ENCODE data around the gene SPECC1L.

Gene SPECC1L

GRCh38 chr22:24390156-24390555 is 119.5 kb downstream of the SPECC1L start:
- Mint-ChIP-seq H3K4me1 (peaks cover 27% of the 10 kb centered on the region), H3K27me3 (no peaks in the 10 kb centered on the region), H3K36me3 (peaks cover 18% of the 10 kb centered on the region), H3K9me3 (no peaks in the 10 kb centered on the region), H3K4me3 (no peak overlapping the region), H3K27ac (no peak overlapping the region)
- DNase-seq = no peak
- CTCF ChIA-PET = no interaction called here

GRCh38 chr22:24390576-24390975 is 119.9 kb downstream of the SPECC1L start:
- no peak overlapping the region for H3K27ac Mint-ChIP-seq
- peaks cover 19% of the 10 kb centered on the region for H3K36me3 Mint-ChIP-seq
- peaks cover 29% of the 10 kb centered on the region for H3K4me1 Mint-ChIP-seq
- H3K27me3 Mint-ChIP-seq = no peaks in the 10 kb centered on the region
- no peak for DNase-seq
- H3K9me3 Mint-ChIP-seq = no peaks in the 10 kb centered on the region
- CTCF ChIA-PET = no interaction called here
- no peak overlapping the region for H3K4me3 Mint-ChIP-seq

GRCh38 chr22:24391836-24392217 is 121.2 kb downstream of the SPECC1L start:
- peaks cover 32% of the 10 kb centered on the region for H3K4me1 Mint-ChIP-seq
- no peak overlapping the region for H3K4me3 Mint-ChIP-seq
- peaks cover 25% of the 10 kb centered on the region for H3K36me3 Mint-ChIP-seq

GRCh38 chr22:24392218-24392931 is 121.7 kb downstream of the SPECC1L start:
- CTCF ChIA-PET = interaction anchor here (1.3 to 1.4 kb wide), 2 partner anchors 111 to 129 kb away, joined by 4 to 5 read pairs; no protein-coding TSS in a partner anchor
- Mint-ChIP-seq H3K27me3 (no peaks in the 10 kb centered on the region), H3K27ac (peak overlapping the region; percentile 81), H3K4me3 (no peak overlapping the region), H3K4me1 (peaks cover 32% of the 10 kb centered on the region), H3K36me3 (peaks cover 26% of the 10 kb centered on the region), H3K9me3 (no peaks in the 10 kb centered on the region)
- no peak for DNase-seq

More at GRCh38 chr22:24391836-24392217, 121.2 kb downstream of the SPECC1L start:
- peak overlapping the region; percentile 81 for H3K27ac Mint-ChIP-seq
- H3K27me3 Mint-ChIP-seq = no peaks in the 10 kb centered on the region
- CTCF ChIA-PET = interaction anchor here (1.3 to 1.4 kb wide), 2 partner anchors 111 to 130 kb away, joined by 4 to 5 read pairs; no protein-coding TSS in a partner anchor
- DNase-seq = no peak
- H3K9me3 Mint-ChIP-seq = no peaks in the 10 kb centered on the region

GRCh38 chr22:24393012-24393559 is 122.5 kb downstream of the SPECC1L start:
- peaks cover 28% of the 10 kb centered on the region for H3K36me3 Mint-ChIP-seq
- no peak overlapping the region for H3K4me3 Mint-ChIP-seq
- peaks cover 36% of the 10 kb centered on the region for H3K4me1 Mint-ChIP-seq
- CTCF ChIA-PET = interaction anchor here (0.6 kb wide), 1 partner anchor 9 kb away, joined by 3 read pairs; no protein-coding TSS in a partner anchor
- no peak overlapping the region for H3K27ac Mint-ChIP-seq
- no peaks in the 10 kb centered on the region for H3K27me3 Mint-ChIP-seq
- H3K9me3 Mint-ChIP-seq = no peaks in the 10 kb centered on the region
- DNase-seq = no peak

- H3K9me3 Mint-ChIP-seq = no peaks in the 10 kb centered on the region
- peaks cover 33% of the 10 kb centered on the region for H3K36me3 Mint-ChIP-seq
- no peak for DNase-seq
- CTCF ChIA-PET = interaction anchor here (0.6 kb wide), 1 partner anchor 8 kb away, joined by 3 read pairs; no protein-coding TSS in a partner anchor
- no peak overlapping the region for H3K27ac Mint-ChIP-seq
- peaks cover 43% of the 10 kb centered on the region for H3K4me1 Mint-ChIP-seq
- no peaks in the 10 kb centered on the region for H3K27me3 Mint-ChIP-seq
- H3K4me3 Mint-ChIP-seq = no peak overlapping the region
Observed at GRCh38 chr22:24393848-24394247, 123.2 kb downstream of the SPECC1L start.

GRCh38 chr22:24394254-24394653 is 123.6 kb downstream of the SPECC1L start:
- peaks cover 44% of the 10 kb centered on the region for H3K4me1 Mint-ChIP-seq
- no peaks in the 10 kb centered on the region for H3K27me3 Mint-ChIP-seq
- no peak for DNase-seq
- peaks cover 34% of the 10 kb centered on the region for H3K36me3 Mint-ChIP-seq
- CTCF ChIA-PET = no interaction called here
- no peaks in the 10 kb centered on the region for H3K9me3 Mint-ChIP-seq
- H3K4me3 Mint-ChIP-seq = no peak overlapping the region
- no peak overlapping the region for H3K27ac Mint-ChIP-seq

- Mint-ChIP-seq H3K27ac (peak overlapping the region; percentile 43), H3K4me1 (peaks cover 42% of the 10 kb centered on the region), H3K9me3 (no peaks in the 10 kb centered on the region), H3K4me3 (no peak overlapping the region), H3K27me3 (no peaks in the 10 kb centered on the region), H3K36me3 (peaks cover 32% of the 10 kb centered on the region)
- CTCF ChIA-PET = no interaction called here
- no peak for DNase-seq
Observed at GRCh38 chr22:24398409-24398808, 127.8 kb downstream of the SPECC1L start.

- DNase-seq = no peak
- Mint-ChIP-seq H3K27me3 (no peaks in the 10 kb centered on the region), H3K27ac (no peak overlapping the region), H3K4me3 (no peak overlapping the region), H3K36me3 (peaks cover 35% of the 10 kb centered on the region), H3K9me3 (no peaks in the 10 kb centered on the region), H3K4me1 (peaks cover 41% of the 10 kb centered on the region)
- CTCF ChIA-PET = no interaction called here
Observed at GRCh38 chr22:24400034-24400725, 129.5 kb downstream of the SPECC1L start.

GRCh38 chr22:24400726-24401596 is 130.3 kb downstream of the SPECC1L start:
- H3K9me3 Mint-ChIP-seq = no peaks in the 10 kb centered on the region
- no peaks in the 10 kb centered on the region for H3K27me3 Mint-ChIP-seq
- no peak for DNase-seq
- CTCF ChIA-PET = interaction anchor here (1.2 kb wide), 1 partner anchor 7 kb away, joined by 3 read pairs; no protein-coding TSS in a partner anchor
- H3K36me3 Mint-ChIP-seq = peaks cover 31% of the 10 kb centered on the region
- H3K4me1 Mint-ChIP-seq = peaks cover 37% of the 10 kb centered on the region
- H3K27ac Mint-ChIP-seq = peak overlapping the region; percentile 12
- no peak overlapping the region for H3K4me3 Mint-ChIP-seq

GRCh38 chr22:24401931-24402367 is 131.3 kb downstream of the SPECC1L start:
- Mint-ChIP-seq H3K27ac (no peak overlapping the region), H3K36me3 (peaks cover 23% of the 10 kb centered on the region), H3K4me3 (no peak overlapping the region), H3K27me3 (no peaks in the 10 kb centered on the region), H3K4me1 (peaks cover 43% of the 10 kb centered on the region), H3K9me3 (no peaks in the 10 kb centered on the region)
- CTCF ChIA-PET = interaction anchor here (1.2 kb wide), 1 partner anchor 8 kb away, joined by 3 read pairs; no protein-coding TSS in a partner anchor
- DNase-seq = no peak

- Mint-ChIP-seq H3K27me3 (no peaks in the 10 kb centered on the region), H3K4me3 (no peak overlapping the region), H3K9me3 (no peaks in the 10 kb centered on the region), H3K27ac (peak overlapping the region; percentile 10), H3K4me1 (peaks cover 50% of the 10 kb centered on the region), H3K36me3 (peaks cover 23% of the 10 kb centered on the region)
- CTCF ChIA-PET = interaction anchor here (1.2 kb wide), 1 partner anchor 9 kb away, joined by 3 read pairs; no protein-coding TSS in a partner anchor
- no peak for DNase-seq
Observed at GRCh38 chr22:24402460-24403192, 132.0 kb downstream of the SPECC1L start.

GRCh38 chr22:24403346-24403745 is 132.7 kb downstream of the SPECC1L start:
- Mint-ChIP-seq H3K9me3 (no peaks in the 10 kb centered on the region), H3K4me3 (no peak overlapping the region), H3K27ac (no peak overlapping the region), H3K36me3 (peaks cover 20% of the 10 kb centered on the region), H3K4me1 (peaks cover 50% of the 10 kb centered on the region), H3K27me3 (no peaks in the 10 kb centered on the region)
- CTCF ChIA-PET = no interaction called here
- DNase-seq = no peak

Data from activated naive CD4-positive, alpha-beta T cell treated with anti-CD3 and anti-CD28 coated beads, Interleukin-2, amount 10 ng/mL, durations not matched to agents 7 days and 5 days (primary cell).